ENCODE data around the gene KIF1A. TPM values are rescaled to one million over a fixed set of nuclear protein-coding genes. Genes with fewer than 3 reads are reported as not detected.

The KIF1A gene
- total RNA-seq, 1 experiment from 2014 or later = not detected

- Histone ChIP-seq H3K4me1 (ENCODE audit: insufficient read depth, low read length) (no peaks in the 10 kb centered on the region), H3K4me2 (ENCODE audit: low read length) (no peak overlapping the region), H3K9me3 (ENCODE audit: low read length) (no peaks in the 10 kb centered on the region), H3K4me3 (ENCODE audit: low read length) (no peak overlapping the region), H3K9ac (ENCODE audit: low read length) (no peak overlapping the region), H3K27me3 (ENCODE audit: low read length) (no peaks in the 10 kb centered on the region), H2AFZ (ENCODE audit: low read length) (no peak overlapping the region), H3K79me2 (ENCODE audit: low read length) (no peaks in the 10 kb centered on the region), H3K9me2 (replicated peaks; ENCODE audit: low read length) (no peaks in the 10 kb centered on the region), H4K20me1 (ENCODE audit: low read length) (no peaks in the 10 kb centered on the region), H3K36me3 (ENCODE audit: low read depth, low read length) (no peaks in the 10 kb centered on the region), H3K27ac (ENCODE audit: low read length) (no peak overlapping the region), H3F3A (ENCODE audit: low read length, unreplicated experiment) (no peaks in the 10 kb centered on the region)
- intact Hi-C loops (cut with micrococcal nuclease) = no loop called here
- BruUV-seq (replicated peaks) = no TSS peak
- POLR2A ChIA-PET (ENCODE audit: unreplicated experiment) = no interaction called here
- TF ChIP-seq EZH2phosphoT487 (IDR thresholded peaks at IDR 0.05; ENCODE audit: borderline replicate concordance, low read length) = no peak
- no peak for TF ChIP-seq EZH2 (IDR thresholded peaks at IDR 0.05; ENCODE audit: low read length, unreplicated experiment)
- TF ChIP-seq, protein P1, sequence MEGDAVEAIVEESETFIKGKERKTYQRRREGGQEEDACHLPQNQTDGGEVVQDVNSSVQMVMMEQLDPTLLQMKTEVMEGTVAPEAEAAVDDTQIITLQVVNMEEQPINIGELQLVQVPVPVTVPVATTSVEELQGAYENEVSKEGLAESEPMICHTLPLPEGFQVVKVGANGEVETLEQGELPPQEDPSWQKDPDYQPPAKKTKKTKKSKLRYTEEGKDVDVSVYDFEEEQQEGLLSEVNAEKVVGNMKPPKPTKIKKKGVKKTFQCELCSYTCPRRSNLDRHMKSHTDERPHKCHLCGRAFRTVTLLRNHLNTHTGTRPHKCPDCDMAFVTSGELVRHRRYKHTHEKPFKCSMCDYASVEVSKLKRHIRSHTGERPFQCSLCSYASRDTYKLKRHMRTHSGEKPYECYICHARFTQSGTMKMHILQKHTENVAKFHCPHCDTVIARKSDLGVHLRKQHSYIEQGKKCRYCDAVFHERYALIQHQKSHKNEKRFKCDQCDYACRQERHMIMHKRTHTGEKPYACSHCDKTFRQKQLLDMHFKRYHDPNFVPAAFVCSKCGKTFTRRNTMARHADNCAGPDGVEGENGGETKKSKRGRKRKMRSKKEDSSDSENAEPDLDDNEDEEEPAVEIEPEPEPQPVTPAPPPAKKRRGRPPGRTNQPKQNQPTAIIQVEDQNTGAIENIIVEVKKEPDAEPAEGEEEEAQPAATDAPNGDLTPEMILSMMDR (conservative IDR thresholded peaks at IDR 0.05; ENCODE audit: low read depth, low read length) = no peak
- DNase-seq (no peak), ATAC-seq (no peak)
- CTCF ChIA-PET = no interaction called here
Measured at GRCh38 chr2:240732184-240732583, 87.8 kb downstream of the KIF1A start.

DNA sequence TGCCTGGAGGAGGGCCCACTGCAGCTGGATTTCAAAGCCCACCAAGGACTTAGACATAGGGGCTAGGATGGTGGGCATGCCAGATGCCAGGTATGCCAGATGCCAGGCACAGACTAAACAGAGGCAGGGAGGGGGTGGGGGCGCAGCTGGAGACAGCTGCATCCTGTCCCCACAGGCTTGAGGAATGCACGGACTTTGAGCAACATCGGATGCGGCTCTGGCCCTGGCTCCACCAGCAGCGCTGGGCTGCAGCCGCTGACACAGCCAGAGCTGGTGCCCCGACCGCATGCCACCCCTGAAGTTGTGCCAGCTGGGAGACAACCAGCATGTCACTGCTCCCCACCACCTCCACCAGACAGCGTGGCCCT, 88.9 kb downstream of the KIF1A start:
- ChIA-PET CTCF (no interaction called here), POLR2A (ENCODE audit: unreplicated experiment) (no interaction called here)
- intact Hi-C loops (cut with micrococcal nuclease) = no loop called here
- no peak overlapping the region for H3K27ac ChIP-seq (ENCODE audit: low read length)
- no peaks in the 10 kb centered on the region for H3K27me3 ChIP-seq (ENCODE audit: low read length)
- H3K9ac ChIP-seq (ENCODE audit: low read length) = no peak overlapping the region
- no peaks in the 10 kb centered on the region for H3F3A ChIP-seq (ENCODE audit: low read length, unreplicated experiment)
- no peaks in the 10 kb centered on the region for H3K9me3 ChIP-seq (ENCODE audit: low read length)
- H3K4me1 ChIP-seq (ENCODE audit: insufficient read depth, low read length) = no peaks in the 10 kb centered on the region
- H3K4me3 ChIP-seq (ENCODE audit: low read length) = no peak overlapping the region
- DNase-seq (no peak), ATAC-seq (no peak)
- no peaks in the 10 kb centered on the region for H4K20me1 ChIP-seq (ENCODE audit: low read length)
- BruUV-seq (replicated peaks) = no TSS peak
- H3K4me2 ChIP-seq (ENCODE audit: low read length) = no peak overlapping the region
- H3K79me2 ChIP-seq (ENCODE audit: low read length) = no peaks in the 10 kb centered on the region
- H3K9me2 ChIP-seq (replicated peaks; ENCODE audit: low read length) = no peaks in the 10 kb centered on the region
- H2AFZ ChIP-seq (ENCODE audit: low read length) = no peak overlapping the region
- no peak for TF ChIP-seq EZH2phosphoT487 (IDR thresholded peaks at IDR 0.05; ENCODE audit: borderline replicate concordance, low read length)
- no peak for TF ChIP-seq EZH2 (IDR thresholded peaks at IDR 0.05; ENCODE audit: low read length, unreplicated experiment)
- TF ChIP-seq, protein P1 (conservative IDR thresholded peaks at IDR 0.05; ENCODE audit: low read depth, low read length) = no peak
- H3K36me3 ChIP-seq (ENCODE audit: low read depth, low read length) = no peaks in the 10 kb centered on the region

- no peak overlapping the region for H3K4me2 ChIP-seq (ENCODE audit: low read length)
- no peak overlapping the region for H2AFZ ChIP-seq (ENCODE audit: low read length)
- no peak for ATAC-seq
- TF ChIP-seq EZH2phosphoT487 (IDR thresholded peaks at IDR 0.05; ENCODE audit: borderline replicate concordance, low read length) = no peak
- TF ChIP-seq EZH2 (IDR thresholded peaks at IDR 0.05; ENCODE audit: low read length, unreplicated experiment) = no peak
- TF ChIP-seq, protein P1 (conservative IDR thresholded peaks at IDR 0.05; ENCODE audit: low read depth, low read length) = no peak
- H3K4me1 ChIP-seq (ENCODE audit: insufficient read depth, low read length) = no peaks in the 10 kb centered on the region
- no peak overlapping the region for H3K9ac ChIP-seq (ENCODE audit: low read length)
- intact Hi-C loops (cut with micrococcal nuclease) = no loop called here
- H3K4me3 ChIP-seq (ENCODE audit: low read length) = no peak overlapping the region
- no peak overlapping the region for H3K27ac ChIP-seq (ENCODE audit: low read length)
- no peaks in the 10 kb centered on the region for H3F3A ChIP-seq (ENCODE audit: low read length, unreplicated experiment)
- no TSS peak for BruUV-seq (replicated peaks)
- ChIA-PET POLR2A (ENCODE audit: unreplicated experiment) (no interaction called here), CTCF (no interaction called here)
- no peaks in the 10 kb centered on the region for H3K9me2 ChIP-seq (replicated peaks; ENCODE audit: low read length)
- no peaks in the 10 kb centered on the region for H3K9me3 ChIP-seq (ENCODE audit: low read length)
- no peaks in the 10 kb centered on the region for H3K79me2 ChIP-seq (ENCODE audit: low read length)
- no peaks in the 10 kb centered on the region for H3K36me3 ChIP-seq (ENCODE audit: low read depth, low read length)
- no peaks in the 10 kb centered on the region for H4K20me1 ChIP-seq (ENCODE audit: low read length)
- no peak for DNase-seq
- H3K27me3 ChIP-seq (ENCODE audit: low read length) = no peaks in the 10 kb centered on the region
Measured at GRCh38 chr2:240730501-240731177, 89.4 kb downstream of the KIF1A start.
